Neural progenitor cell (in vitro differentiated cells): Measurements from ENCODE around the gene PYHIN1.

Source experiments
- CTCF ChIP-seq: fragments of 200-600 bp; sonication (generic); IDR thresholded peaks from 2 replicates; pipeline ENCODE4 v1.5.1; 2017; ENCODE audit warnings: antibody characterized with exemption, mild to moderate bottlenecking
- EZH2 ChIP-seq: fragments of 200-600 bp; sonication (generic); IDR thresholded peaks from 2 replicates; pipeline ENCODE4 v1.6.1; 2017; ENCODE audit warnings: antibody characterized with exemption, mild to moderate bottlenecking, moderate library complexity
- EZH2phosphoT487 ChIP-seq: fragments of 200-600 bp; sonication (generic); IDR thresholded peaks from 2 replicates; pipeline ENCODE4 v1.6.1; 2017; ENCODE audit warnings: antibody characterized with exemption

DNA sequence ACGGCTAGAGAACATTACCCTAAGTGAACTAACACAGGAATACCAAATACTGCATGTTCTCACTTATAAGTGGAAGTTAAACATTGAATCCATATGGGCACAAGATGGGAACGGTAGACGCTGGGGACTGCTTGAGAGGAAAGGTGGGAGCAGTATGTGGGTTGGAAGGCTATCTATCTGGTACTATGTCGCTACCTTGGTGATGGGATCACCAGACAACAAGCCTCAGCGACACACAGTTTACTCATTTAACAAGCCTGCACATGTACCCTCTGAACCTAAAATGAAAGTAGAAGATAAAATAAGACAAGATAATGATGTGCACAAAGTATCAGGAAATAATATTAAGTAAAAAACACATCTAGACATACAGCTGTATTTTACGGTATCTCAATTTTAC is 819 bp downstream of the PYHIN1 start:
- TF ChIP-seq EZH2 (no peak), CTCF (no peak), EZH2phosphoT487 (no peak)
